Smooth muscle cell (in vitro differentiated cells): ENCODE measurements around the gene C20orf141. TPM values are rescaled to one million over a fixed set of nuclear protein-coding genes. Genes with fewer than 3 reads are reported as not detected.

Experiments used
- DNase-seq: peaks from one replicate; lab custom pipeline; 2025; ENCODE audit not compliant: unreplicated experiment; lab: John Stamatoyannopoulos, UW
- H2AFZ ChIP-seq: fragments of 200-600 bp; sonication (generic); 2 replicates; pipeline ENCODE4 v1.6.0; 2016; ENCODE audit warnings: antibody characterized with exemption, low read depth, mild to moderate bottlenecking
- H3F3A ChIP-seq: fragments of 200-600 bp; sonication (generic); 2 replicates; pipeline ENCODE4 v1.6.0; 2017; ENCODE audit warnings: antibody characterized with exemption, low read depth
- H3K27ac ChIP-seq: fragments of 200-600 bp; sonication (generic); 2 replicates; pipeline ENCODE4 v1.5.1; 2016; ENCODE audit warnings: low read depth, mild to moderate bottlenecking
- H3K27me3 ChIP-seq: fragments of 200-600 bp; sonication (generic); 2 replicates; pipeline ENCODE4 v1.6.1; 2016; ENCODE audit warnings: low read depth, mild to moderate bottlenecking
- H3K36me3 ChIP-seq: fragments of 200-600 bp; sonication (generic); 2 replicates; pipeline ENCODE4 v1.5.1; 2016; ENCODE audit warnings: low read depth
- H3K4me1 ChIP-seq: fragments of 200-600 bp; sonication (generic); 2 replicates; pipeline ENCODE4 v1.5.1; 2016; ENCODE audit warnings: low read depth
- H3K4me2 ChIP-seq: fragments of 200-600 bp; sonication (generic); 2 replicates; pipeline ENCODE4 v1.6.0; 2016; ENCODE audit warnings: mild to moderate bottlenecking
- H3K4me3 ChIP-seq: fragments of 200-600 bp; sonication (generic); 2 replicates; pipeline ENCODE4 v1.5.1; 2016; ENCODE audit warnings: mild to moderate bottlenecking
- H3K79me2 ChIP-seq: fragments of 200-600 bp; sonication (generic); 2 replicates; pipeline ENCODE4 v1.6.0; 2016; ENCODE audit warnings: low read depth, mild to moderate bottlenecking
- H3K9ac ChIP-seq: fragments of 200-600 bp; sonication (generic); 2 replicates; pipeline ENCODE4 v1.6.0; 2016; ENCODE audit warnings: low read depth
- H3K9me3 ChIP-seq: fragments of 200-600 bp; sonication (generic); replicated peaks from 2 replicates; pipeline ENCODE4 v1.5.1; 2016; ENCODE audit warnings: low read depth
- H4K20me1 ChIP-seq: fragments of 200-600 bp; sonication (generic); 2 replicates; pipeline ENCODE4 v1.6.0; 2016; ENCODE audit warnings: low read depth
- WGBS: methylation state at CpG from one replicate; pipeline ENCODE4 v1.1.7; 2016; ENCODE audit warnings: low lambda C conversion rate; 5-methylcytosine and 5-hydroxymethylcytosine counted together
- polyA plus RNA-seq: library from polyadenylated mRNA; unstranded; fragments of >200 nt; fragmentation: Nextera tagmentation; extraction: Ambion mirVana; gene quantifications from 2 replicates; pipeline ENCODE4 v1.2.1, GENCODE V29; 2016
- total RNA-seq: library from RNA; depleted of rRNA; stranded (reverse); fragments of >200 nt; gene quantifications from 2 replicates; pipeline ENCODE4 v1.2.3, GENCODE V29; 2014
- TF ChIP-seq, protein P1 (sequence below): fragments of 200-600 bp; sonication (generic); IDR thresholded peaks from 2 replicates; pipeline ENCODE4 v1.5.1; 2017; ENCODE audit warnings: borderline replicate concordance, mild to moderate bottlenecking, antibody characterized with exemption; ENCODE audit not compliant: insufficient read depth, poor library complexity, severe bottlenecking

Gene C20orf141
- total and polyA plus RNA-seq, 2 experiments from 2014 or later: not detected

DNA sequence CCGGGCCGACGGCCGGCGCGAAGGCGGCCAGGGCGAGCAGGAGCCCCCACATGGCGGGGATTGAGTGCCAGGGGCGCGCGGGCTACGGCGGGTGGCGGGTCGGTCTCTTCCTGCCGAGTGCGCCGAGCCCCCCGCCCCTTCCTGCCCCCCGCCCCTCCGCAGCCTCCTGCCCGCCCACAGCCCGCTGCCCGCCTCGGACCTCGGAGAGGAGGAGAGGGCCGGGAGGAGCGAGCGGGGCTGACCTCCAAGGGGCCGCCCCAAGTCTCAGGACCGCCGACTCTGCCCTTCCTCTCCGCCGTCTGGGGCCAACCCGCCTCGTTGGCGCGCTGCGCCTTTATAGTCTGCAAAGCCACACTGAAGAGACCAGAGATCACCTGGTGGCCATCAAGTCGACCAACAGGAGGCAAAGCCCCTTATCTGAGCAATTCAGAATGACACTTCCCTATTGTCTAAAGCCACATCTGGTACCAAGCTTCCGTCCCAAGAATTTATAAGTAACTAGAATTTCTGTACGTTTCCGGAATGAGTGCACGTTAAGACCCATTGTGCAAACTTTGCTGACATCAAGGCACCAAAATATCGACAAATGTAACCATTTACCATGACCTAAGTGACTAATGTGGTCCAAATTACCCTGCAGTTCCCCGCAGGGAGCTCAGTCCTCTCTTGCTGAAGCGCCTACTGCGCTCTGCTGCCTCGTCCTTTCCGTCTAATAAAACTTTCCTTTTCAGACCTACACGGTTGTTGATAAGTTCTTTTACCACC lies 14.1 kb upstream of the C20orf141 start, which contains the start of gene CPXM1:
CPXM1 (minus strand) TSS at position 107 of the 765 bp plus-strand sequence; CDS start at position 52, 55 bp downstream.
- Histone ChIP-seq H3K9me3 (no peaks in the 10 kb centered on the region), H4K20me1 (no peaks in the 10 kb centered on the region), H3F3A (no peaks in the 10 kb centered on the region), H3K36me3 (no peaks in the 10 kb centered on the region), H3K4me3 (peak within 1 kb of the TSS; percentile 64), H3K9ac (no peak within 1 kb of the TSS), H3K27ac (no peak within 1 kb of the TSS), H3K4me1 (peaks cover 13% of the 10 kb centered on the region), H3K4me2 (peak within 1 kb of the TSS; percentile 87), H2AFZ (peak within 1 kb of the TSS; percentile 78), H3K27me3 (peaks cover 47% of the 10 kb centered on the region), H3K79me2 (no peaks in the 10 kb centered on the region)
- WGBS: 3% methylated on average over 19 of the region's 52 CpGs
- TF ChIP-seq, protein P1, sequence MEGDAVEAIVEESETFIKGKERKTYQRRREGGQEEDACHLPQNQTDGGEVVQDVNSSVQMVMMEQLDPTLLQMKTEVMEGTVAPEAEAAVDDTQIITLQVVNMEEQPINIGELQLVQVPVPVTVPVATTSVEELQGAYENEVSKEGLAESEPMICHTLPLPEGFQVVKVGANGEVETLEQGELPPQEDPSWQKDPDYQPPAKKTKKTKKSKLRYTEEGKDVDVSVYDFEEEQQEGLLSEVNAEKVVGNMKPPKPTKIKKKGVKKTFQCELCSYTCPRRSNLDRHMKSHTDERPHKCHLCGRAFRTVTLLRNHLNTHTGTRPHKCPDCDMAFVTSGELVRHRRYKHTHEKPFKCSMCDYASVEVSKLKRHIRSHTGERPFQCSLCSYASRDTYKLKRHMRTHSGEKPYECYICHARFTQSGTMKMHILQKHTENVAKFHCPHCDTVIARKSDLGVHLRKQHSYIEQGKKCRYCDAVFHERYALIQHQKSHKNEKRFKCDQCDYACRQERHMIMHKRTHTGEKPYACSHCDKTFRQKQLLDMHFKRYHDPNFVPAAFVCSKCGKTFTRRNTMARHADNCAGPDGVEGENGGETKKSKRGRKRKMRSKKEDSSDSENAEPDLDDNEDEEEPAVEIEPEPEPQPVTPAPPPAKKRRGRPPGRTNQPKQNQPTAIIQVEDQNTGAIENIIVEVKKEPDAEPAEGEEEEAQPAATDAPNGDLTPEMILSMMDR: no peak
- DNase-seq: no peak

- H3F3A ChIP-seq: no peaks in the 10 kb centered on the region
- no peak overlapping the region for H3K9ac ChIP-seq
- H3K4me3 ChIP-seq: peak overlapping the region; percentile 64
- H3K9me3 ChIP-seq: no peaks in the 10 kb centered on the region
- H3K79me2 ChIP-seq: no peaks in the 10 kb centered on the region
- no peaks in the 10 kb centered on the region for H4K20me1 ChIP-seq
- H3K27ac ChIP-seq: no peak overlapping the region
- TF ChIP-seq, protein P1: no peak
- peaks cover 47% of the 10 kb centered on the region for H3K27me3 ChIP-seq
- 17% methylated on average over 13 of the region's 13 CpGs for WGBS
- H3K4me2 ChIP-seq: peak overlapping the region; percentile 87
- no peak for DNase-seq
- no peaks in the 10 kb centered on the region for H3K36me3 ChIP-seq
- peaks cover 13% of the 10 kb centered on the region for H3K4me1 ChIP-seq
- H2AFZ ChIP-seq: peak overlapping the region; percentile 78
Measured at GRCh38 chr20:2801286-2801728, 13.5 kb upstream of the C20orf141 start.

- Histone ChIP-seq H3K27me3 (peaks cover 47% of the 10 kb centered on the region), H3K36me3 (no peaks in the 10 kb centered on the region), H3K4me2 (peak overlapping the region; percentile 54), H3K4me3 (no peak overlapping the region), H3F3A (no peaks in the 10 kb centered on the region), H3K9ac (no peak overlapping the region), H3K27ac (no peak overlapping the region), H2AFZ (peak overlapping the region; percentile 4), H3K79me2 (no peaks in the 10 kb centered on the region), H3K4me1 (peaks cover 12% of the 10 kb centered on the region), H3K9me3 (no peaks in the 10 kb centered on the region), H4K20me1 (no peaks in the 10 kb centered on the region)
- WGBS: 63% methylated on average over 16 of the region's 16 CpGs
- TF ChIP-seq, protein P1: no peak
- DNase-seq: no peak
Measured at GRCh38 chr20:2804041-2804828, 10.6 kb upstream of the C20orf141 start.
